Fibroblast of skin of scalp (primary cell): ENCODE results near the gene AARS2.
A peak's percentile ranks its signal among the peaks of the same experiment; 100 is the strongest.
"Not testable (repeated sequence)": the region's sequence is repeated elsewhere in the genome, so short reads cannot be mapped to it uniquely, and the experiment has no call there.

Experiments used
- DNase-seq: peaks from one replicate; pipeline ENCODE4 v3.0.0-alpha.2; 2013

AARS2 gene

DNA sequence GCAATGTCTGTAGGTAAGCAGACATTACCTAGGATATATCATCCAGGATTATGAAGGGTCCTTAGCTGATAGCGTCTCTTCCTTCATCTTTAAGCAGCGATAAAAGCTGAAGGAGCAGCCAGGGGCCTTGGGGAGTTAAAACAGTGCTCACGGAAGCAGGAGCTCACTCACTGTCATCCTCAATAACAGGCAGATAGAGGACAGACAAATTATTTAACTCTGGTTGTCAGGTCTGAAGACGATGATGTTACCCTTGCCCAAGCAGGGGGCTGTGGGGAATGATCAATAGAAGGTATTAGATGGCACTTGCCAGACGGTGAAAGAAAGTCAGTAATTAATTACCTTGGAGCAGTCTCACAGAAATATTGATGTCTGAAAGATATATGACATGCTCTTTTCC, 16.7 kb upstream of the AARS2 start:
- DNase-seq: no peak

DNA sequence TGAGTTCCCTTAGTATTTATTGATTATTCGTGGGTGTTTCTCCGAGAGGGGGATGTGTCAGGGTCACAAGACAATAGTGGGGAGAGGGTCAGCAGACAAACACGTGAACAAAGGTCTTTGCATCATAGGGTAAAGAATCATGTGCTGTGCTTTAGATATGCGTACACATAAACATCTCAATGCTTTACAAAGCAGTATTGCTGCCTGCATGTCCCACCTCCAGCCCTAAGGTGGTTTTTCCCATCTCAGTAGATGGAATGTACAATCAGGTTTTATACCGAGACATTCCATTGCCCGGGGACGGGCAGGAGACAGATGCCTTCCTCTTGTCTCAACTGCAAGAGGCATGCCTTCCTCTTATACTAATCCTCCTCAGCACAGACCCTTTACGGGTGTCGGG, 15.1 kb upstream of the AARS2 start:
- not testable (repeated sequence) for DNase-seq

DNA sequence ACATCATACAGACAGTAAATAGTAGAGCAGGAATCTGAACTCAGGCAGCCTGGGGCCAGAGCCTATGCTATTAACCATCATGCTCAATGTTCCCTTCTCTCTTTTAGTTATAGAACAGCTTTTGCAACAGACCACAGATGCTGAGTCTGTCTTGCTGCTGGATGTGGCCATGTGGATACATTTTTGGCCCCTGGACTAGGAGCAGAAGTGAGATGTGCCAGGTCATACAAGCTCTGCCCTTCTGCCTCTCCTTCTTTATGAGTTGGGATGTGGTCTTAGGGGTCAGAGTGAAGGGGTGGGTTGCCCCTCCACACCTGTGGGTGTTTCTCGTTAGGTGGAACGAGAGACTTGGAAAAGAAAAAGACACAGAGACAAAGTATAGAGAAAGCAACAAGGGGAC, 14.6 kb upstream of the AARS2 start:
- no peak for DNase-seq

DNA sequence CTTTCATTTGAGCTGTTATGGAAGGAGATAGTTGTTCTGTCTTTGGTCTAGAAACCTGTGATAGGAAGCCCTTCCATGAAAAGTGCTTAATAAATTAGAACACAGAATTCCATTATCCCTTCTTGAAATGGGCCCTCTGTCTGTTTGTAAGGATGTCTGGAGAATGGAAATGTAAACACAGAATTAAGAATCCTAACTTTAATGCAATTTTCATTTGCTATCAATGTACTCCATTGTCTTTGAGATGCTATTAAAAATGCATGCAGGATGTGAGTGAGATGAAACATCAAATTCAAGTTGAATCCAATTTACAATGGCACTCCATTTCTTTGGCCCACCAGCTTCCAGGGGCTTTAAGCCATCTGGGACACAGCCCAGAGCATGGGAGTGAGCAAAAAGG, 13.9 kb upstream of the AARS2 start:
- no peak for DNase-seq

DNA sequence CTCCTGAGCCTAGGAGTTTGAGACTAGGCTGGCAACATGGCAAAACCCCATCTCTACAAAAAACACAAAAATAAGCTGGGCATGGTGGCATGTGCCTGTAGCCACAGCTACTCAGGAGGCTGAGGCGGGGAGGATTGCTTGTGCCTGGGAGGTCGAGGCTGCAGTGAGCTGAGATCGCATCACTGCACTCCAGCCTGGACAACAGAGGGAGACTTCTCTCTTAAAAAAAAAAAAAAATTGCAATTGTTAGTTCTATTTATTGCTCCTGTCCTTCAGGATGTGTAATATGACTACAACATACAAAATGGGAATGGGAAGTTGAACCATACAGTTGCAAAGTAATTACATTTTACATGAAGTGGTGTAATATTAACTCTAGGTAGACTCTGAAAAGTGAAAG, 8.1 kb upstream of the AARS2 start:
- no peak for DNase-seq

DNA sequence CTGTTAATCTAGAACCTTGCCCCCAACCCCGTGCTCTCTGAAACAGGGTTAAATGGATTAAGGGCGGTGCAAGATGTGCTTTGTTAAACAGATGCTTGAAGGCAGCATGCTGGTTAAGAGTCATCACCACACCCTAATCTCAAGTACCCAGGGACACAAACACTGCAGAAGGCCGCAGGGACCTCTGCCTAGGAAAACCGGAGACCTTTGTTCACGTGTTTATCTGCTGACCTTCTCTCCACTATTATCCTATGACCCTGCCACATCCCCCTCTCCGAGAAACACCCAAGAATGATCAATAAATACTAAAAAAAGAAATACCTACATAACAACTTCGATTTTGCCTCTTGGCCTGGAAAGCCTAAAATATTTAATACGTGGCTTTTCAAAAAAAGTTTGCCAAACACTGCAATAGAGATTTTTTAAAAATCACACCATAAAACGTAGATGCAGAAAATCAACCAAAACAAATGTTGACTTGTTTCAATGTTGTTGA, 4.0 kb upstream of the AARS2 start:
- DNase-seq: not testable (repeated sequence)

DNA sequence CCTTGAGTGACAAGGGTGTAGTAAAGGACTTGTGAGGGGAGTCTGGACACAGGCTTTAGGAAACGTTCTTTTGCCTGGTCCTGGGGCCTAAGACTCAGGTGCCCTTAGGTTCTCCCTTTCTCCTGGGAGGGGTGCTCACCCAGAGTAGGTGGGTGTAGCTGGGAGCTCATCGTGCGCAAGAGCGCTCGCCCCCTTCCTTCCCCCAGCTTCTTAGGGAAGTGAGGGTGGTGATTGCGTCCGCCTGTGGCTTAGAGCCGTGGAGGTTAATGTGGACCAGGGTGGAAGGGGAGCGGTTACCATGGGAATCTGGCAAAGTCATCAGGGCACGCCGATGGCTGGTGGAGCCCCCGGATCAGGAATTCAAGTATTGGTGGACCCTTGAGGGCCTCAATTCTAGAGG, 3.3 kb upstream of the AARS2 start:
- DNase-seq: no peak

DNA sequence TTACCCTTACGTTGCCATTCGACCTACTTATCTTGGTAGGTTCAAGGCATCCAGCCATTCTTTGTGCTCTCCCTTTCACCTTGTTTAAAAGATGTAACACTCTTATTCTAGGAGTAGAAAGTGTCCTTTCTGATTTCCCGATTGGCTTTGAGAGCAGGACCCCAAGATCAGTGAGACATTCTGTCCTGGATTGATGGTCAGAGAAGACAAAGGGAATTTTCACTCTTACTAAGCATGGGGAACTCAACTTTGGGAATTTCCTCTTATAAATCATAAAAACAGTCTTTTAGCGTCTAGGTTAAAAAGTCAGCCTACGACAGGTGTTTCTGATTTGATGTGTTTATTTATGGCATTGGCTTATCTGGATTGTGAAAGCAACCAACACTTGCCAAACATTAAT, 2.8 kb upstream of the AARS2 start:
- DNase-seq: no peak

DNA sequence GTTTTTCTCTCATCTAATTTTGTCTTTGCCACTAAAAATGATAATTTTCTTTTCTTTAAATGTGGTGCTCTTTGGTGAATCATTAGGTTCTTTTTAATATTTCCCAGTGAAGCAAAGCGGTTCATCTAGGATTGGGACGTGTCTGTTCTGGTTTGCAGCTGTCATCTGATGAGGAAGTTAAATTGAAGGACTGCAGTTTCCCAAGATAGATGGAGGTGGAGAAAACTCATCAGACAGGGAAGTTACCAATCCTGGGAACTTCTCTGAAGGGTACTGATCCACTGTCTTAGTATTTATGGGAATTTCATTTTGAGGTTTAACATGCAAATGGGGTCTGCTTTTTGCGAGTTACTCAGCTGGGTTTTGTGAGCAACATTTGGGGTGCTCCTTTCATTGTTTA, 2.4 kb upstream of the AARS2 start:
- no peak for DNase-seq

DNA sequence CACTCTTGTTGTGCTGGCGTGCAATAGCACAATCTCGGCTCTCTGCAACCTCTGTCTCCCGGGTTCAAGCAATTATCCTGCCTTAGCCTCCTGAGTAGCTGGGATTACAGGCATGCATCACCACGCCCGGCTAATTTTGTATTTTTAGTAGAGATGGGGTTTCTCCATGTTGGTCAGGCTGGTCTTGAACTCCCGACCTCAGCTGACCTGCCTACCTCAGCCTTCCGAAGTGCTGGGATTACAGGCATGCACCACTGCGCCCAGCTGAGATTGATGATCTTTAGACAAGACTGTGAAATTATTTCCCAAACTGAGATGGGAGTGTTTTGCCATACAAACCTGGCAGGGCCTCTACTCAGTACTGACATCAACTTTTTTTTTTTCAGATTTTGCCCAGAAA, 1.5 kb upstream of the AARS2 start:
- not testable (repeated sequence) for DNase-seq

DNA sequence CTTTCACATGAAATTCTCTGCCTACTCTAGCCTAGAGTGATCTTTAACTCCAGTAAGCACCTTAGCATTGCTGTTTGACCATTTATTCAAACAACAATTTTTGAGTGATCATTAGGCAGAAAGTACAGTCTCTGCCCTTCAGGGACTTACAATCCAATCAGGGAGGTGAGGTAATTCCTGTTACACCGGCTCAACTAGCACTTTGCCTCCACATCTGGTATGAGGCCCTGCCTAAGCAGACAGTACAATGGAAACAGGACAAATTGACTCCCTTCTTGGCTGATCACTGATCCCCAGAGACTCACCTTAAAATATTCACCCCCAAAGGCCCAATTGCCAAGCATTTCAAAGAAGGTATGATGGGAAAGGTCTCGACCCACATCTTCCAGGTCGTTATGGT, 1.4 kb downstream of the AARS2 start:
- DNase-seq: no peak

DNA sequence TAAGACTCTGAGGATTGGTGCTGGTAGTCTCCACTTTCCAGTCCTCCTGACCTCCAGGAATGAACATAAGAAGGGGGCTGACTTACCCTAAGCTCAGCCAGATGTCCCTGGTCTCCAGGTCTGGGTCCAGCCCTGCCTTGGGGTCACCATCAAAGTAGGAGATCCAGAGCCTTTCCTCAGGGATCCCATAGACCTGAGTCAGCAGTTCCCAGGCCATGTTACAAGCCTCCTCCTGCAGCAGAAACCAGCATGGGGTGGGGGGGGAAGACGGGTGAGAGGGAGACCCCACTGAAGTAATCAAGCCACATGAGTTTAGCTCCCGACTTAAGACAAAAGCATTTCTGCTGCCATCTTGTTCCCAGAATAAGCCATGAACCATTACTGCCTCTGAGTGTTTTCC, 1.8 kb downstream of the AARS2 start:
- DNase-seq: no peak

DNA sequence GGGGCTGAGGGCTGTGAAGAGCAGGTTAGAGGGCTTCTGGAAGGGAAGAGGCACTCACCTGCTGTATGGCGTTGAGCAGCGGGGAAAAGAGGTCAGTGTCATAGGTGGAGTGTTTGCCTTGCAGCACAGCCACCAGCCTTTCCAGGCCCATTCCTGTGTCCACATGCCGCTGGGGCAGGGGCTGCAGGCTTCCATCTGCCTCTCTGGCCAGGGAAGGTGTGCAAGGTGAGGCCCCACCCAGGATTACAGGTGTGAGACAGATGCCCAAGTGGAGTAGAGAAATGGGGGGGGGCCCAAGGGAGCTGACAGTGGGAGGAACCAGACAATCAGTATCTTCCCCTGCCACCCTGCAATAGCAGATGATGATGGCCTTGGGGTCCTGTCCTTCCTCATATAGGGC, 2.9 kb downstream of the AARS2 start:
- DNase-seq: no peak

DNA sequence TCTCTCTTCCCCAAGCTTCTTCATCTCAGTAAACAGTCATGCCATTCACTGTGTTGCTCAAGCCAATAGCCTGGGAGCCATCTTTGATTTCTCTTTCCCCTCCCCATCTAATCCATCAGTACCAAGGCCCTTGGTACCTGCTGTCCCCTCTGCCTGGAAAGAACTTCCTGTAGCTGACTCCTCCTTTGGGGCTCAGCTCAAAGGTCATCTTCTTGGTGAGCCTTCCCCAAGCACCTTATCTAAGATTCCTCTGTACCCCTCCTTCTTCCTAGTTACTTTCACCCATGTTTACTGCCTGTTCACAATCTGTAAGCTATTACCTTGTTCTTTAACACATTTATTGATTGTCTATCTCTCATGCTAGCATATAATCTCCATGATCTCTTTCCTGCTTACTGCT, 3.5 kb downstream of the AARS2 start:
- no peak for DNase-seq

DNA sequence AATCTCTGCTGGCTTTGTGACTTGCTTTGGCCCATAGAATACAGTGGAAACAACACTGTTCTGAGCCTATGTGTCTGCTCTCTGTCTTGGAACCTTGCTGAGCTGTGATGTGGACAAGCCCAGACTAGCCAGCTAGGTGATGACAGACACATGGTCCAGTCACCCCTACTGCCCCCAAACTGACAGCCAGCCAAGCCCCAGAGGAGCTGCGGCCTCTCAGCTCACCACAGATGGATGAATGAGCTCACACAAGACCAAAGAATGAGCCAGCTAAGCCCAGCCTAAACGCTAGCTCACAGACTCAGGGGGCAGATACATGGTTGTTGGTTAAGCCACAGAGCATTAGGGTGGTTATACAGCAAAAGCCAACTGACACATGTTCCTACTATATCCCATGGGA, 4.1 kb downstream of the AARS2 start:
- DNase-seq: no peak

DNA sequence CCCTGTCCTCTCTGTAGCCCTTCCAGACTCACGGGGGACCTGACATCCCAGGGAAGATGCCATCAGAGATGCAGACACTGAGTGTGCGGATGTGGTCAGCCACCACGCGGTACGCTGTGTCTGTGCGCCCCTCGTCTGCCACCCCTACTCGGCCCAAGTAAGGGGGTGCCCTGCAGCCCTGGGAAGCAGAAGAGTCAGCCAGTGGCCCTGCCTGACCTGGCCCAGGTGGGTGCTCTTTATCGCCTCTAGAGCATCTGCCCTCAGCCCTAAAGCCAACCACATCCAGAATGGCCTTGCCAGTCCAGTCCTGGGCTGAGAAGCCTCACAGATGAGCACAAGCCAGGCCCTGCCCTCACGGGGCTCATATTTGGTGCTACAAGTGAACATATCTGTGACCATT, 5.9 kb downstream of the AARS2 start:
- no peak for DNase-seq

DNA sequence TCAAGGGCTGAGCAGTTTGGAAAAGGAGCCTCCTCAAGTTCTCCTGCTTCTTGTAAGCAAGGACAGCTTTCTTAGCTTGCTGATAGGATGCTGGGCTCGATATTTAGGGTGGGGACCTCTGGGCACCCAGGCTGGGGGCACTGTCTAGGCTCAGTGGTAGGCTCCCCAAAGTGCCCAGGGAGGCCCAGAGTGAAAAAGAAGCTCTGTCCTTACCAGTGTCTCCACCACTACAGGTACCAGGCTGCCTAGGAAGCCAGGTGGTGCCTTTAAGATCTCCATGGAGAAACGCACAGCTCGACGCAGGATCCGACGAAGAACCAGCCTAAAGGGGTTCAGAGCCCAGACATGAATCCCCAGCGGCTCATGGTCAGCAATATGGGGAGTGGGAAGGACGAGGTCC, 6.4 kb downstream of the AARS2 start:
- no peak for DNase-seq

DNA sequence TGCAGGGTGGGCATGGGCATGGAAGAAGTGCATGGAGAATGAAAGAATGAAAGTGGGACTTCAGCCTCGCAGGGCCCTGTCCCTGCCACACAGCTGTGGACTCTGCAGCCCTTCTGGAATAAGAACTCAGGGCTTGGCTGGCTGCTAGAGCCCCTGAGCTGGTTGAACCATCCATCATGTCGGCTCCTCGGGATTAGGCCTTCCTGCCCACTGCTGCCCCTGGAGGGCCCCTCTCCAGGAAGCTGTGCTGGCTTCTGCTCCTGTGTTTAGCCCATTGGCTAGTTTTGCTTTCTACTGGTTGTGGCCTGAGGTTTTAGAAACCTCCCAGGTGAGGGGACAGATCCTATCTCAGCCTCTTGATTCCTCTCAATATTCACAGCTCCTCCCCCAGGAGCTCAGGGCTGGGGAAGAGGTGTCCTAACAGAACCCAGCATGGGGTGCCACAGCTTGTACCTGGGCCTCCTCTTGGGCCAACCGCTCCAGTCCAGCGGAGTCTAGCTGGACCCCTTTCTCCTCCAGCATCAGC, 7.9 kb downstream of the AARS2 start:
- no peak for DNase-seq

DNA sequence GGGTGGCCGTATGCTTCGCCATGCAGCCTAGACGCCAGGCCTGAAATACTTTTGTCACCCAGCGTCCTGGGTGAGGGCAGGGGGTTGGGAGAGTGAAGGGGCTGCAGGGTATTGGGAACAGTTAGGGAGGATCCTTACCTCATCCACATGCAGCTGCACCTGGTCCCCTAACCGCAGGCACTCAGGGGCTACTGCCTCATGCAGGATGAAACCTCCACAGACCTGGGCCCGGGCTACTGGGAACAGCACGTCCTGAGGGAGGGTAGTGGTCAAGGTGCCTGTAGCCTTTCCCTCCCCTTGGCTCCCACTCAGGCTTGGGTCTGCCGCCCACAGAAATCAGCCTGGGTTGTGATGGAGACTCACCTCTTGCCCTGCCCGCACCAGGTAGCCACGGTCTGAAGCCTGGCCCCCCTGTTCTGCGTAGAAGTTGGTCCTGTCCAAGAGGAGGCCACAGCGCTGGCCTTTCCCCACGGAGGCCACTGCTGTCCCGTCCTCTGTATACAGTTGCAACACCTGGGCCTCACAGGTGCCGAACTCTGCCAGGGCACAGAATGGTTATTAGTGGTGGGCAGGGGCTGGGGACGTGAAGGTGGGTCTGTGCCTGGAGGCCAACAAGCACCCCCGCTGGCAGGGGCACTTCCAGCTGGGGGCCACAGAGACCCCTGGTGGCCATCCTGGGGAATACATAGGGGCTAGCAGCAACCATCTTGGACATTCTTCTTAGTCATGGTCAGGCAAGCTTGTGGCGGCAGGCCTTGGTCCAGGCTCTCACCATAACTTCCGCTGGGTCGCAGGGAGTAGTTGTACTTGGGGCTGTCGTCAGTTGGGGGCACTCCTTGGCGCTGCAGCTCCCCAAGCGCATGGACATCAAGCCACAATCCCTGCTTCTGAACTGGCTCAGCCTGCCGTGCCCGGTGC, 8.6 kb downstream of the AARS2 start:
- peak; percentile 43 for DNase-seq

DNA sequence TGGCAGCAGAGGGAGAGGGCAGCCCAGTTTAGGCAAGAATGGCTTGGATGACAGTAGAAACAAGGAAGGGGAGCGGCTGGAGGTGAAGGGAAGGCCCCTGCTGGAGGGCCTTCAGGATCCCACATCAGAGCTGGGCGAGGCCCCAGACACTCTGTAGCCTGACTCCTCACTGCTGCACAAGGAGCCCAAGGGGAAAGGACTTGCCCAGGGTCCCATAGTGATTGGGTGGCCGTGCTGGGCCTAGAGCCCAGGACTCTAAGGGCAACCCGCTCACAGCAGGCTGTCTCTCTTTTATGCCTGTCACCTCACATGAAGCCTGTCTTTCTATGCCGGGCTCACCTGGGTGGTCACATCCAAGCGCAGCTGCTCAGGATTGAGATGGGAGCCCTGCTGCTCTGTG, 9.3 kb downstream of the AARS2 start:
- DNase-seq: no peak

DNA sequence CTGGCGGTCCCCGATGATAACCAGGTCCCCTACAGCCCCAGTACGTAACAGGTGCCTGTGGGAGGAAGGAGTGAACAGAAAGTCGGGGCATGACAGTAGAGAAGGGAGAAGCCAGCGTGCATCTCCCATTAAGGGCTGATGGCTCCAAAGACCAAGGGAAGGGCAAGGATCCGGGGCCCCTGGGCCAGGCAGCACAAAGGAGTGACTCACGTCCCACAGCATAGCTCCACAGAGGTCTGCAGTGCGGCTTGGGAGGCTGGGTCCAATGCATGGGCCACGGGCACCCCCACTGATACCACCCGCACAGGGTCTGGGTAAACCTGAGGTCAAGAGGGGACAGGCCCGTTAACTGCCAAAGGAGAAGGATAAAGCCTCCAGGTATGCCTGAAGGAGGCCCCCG, 10.3 kb downstream of the AARS2 start:
- DNase-seq: no peak

DNA sequence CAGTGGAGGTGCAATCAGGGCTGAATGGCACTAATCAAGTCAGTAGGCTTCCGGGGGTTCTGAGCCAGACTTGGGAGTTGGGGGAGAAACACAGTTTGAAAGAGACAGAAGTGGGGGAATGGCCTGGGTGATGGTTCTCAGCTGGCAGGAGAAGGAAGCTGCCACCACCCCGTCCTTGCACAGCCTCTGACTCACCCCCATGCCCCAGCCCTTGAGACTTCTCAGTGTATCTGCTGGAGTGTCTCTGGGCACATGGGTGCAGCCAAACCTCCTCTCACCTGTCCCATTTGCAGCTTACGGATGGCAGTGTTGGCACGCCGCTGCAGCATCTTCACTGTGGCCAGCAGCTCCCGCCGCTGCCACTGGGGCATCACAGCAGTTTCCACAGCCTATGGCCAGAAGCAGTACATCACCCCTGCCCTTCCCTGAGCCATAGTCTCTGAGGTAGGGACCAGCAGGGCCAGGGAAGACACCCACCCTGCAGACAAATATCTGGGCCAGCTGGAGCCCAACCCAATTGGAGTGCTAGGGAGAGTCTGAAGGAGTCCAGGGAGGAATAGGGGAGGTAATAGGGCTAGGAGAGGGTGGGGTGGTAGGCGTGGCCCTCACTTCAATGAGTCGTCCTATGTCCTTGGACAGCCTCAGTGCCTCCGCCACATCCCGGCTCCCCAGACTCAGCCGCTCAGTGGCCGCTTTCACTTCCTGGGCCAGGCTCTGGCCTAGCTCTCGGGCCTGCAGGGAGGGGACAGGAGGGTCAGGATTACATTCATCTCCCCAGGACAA, 11.2 kb downstream of the AARS2 start:
- DNase-seq: no peak

DNA sequence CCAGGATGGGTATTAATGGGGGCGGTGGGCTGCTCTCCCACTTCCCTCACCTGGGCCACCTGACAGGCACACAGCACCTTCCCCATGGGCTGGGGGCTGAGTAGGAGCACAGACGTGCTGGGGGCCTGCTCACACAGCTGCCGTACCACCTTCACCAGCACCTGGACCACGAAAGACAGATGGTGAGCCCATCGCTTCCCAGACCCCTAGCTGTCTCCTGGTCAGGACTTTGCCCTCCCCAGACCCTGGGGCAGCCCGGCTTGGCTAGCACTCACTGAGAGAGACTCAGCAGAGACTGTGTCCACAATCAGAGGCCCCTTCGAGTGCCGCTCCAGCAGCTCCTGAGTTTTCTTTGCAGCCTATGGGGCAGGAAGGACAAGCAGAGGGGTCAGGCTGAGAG, 12.0 kb downstream of the AARS2 start:
- DNase-seq: no peak
